SKM-1 (cell line): Measurements from ENCODE around the gene KHK.

Experiments used
- DNase-seq: peaks from one replicate; lab custom pipeline; 2025; ENCODE audit not compliant: unreplicated experiment; lab: John Stamatoyannopoulos, UW

The KHK gene

GRCh38 chr2:27126252-27126710, 39.7 kb downstream of the KHK start:
- DNase-seq, result no peak

- DNase-seq, result no peak
Measured at GRCh38 chr2:27127883-27128667, 41.5 kb downstream of the KHK start.

- DNase-seq, result no peak
Measured at GRCh38 chr2:27128668-27129571, 42.3 kb downstream of the KHK start.

- DNase-seq, result no peak
Measured at GRCh38 chr2:27130396-27130795, 43.8 kb downstream of the KHK start.

- DNase-seq, result no peak
Measured at GRCh38 chr2:27131429-27131828, 44.9 kb downstream of the KHK start.

GRCh38 chr2:27133195-27133875, 46.8 kb downstream of the KHK start:
- DNase-seq, result no peak

- DNase-seq, result peak; percentile 89
Measured at GRCh38 chr2:27133905-27134780, 47.6 kb downstream of the KHK start, which contains the start of gene PREB. TSS of gene PREB (minus strand) at chr2:27134636. CDS start at chr2:27134421, 215 bp downstream.

- no peak for DNase-seq
Measured at GRCh38 chr2:27134781-27135477, 48.4 kb downstream of the KHK start.

GRCh38 chr2:27135478-27135955, 48.9 kb downstream of the KHK start:
- no peak for DNase-seq

- no peak for DNase-seq
Measured at GRCh38 chr2:27136751-27137150, 50.2 kb downstream of the KHK start.

GRCh38 chr2:27137322-27137935, 50.9 kb downstream of the KHK start:
- DNase-seq, result no peak

- no peak for DNase-seq
Measured at GRCh38 chr2:27138111-27138510, 51.5 kb downstream of the KHK start.

GRCh38 chr2:27139310-27139709, 52.7 kb downstream of the KHK start, which contains the start of gene PRR30:
TSS of gene PRR30 (minus strand) at chr2:27139410. CDS start at chr2:27138329, 1,081 bp downstream.
- no peak for DNase-seq

- no peak for DNase-seq
Measured at GRCh38 chr2:27143285-27143684, 56.7 kb downstream of the KHK start.

GRCh38 chr2:27145682-27146081, 59.1 kb downstream of the KHK start:
- no peak for DNase-seq

- DNase-seq, result no peak
Measured at GRCh38 chr2:27147935-27148334, 61.4 kb downstream of the KHK start.

- no peak for DNase-seq
Measured at GRCh38 chr2:27148801-27149439, 62.3 kb downstream of the KHK start, which contains the start of gene TCF23. TSS of gene TCF23 (plus strand) at chr2:27149004. CDS start at chr2:27149134, 130 bp downstream.
